ENCODE measurements around the gene SPATA16. TPM values are rescaled to one million over a fixed set of nuclear protein-coding genes. Genes with fewer than 3 reads are reported as not detected.
"Not testable (repeated sequence)": the region's sequence is repeated elsewhere in the genome, so short reads cannot be mapped to it uniquely, and the experiment has no call there.

The SPATA16 gene
- total RNA-seq, 1 experiment from 2014 or later = not detected

GRCh38 chr3:172919297-172919683 is 221.7 kb downstream of the SPATA16 start:
- in situ Hi-C loops (cut with HindIII; ENCODE audit: low pct_unique_long_range_greater_than_20kb, low sequenced_read_pairs) = no loop called here
- DNase-seq (ENCODE audit: low read depth, low spot score) = no peak

GRCh38 chr3:172918568-172919296 is 222.3 kb downstream of the SPATA16 start:
- in situ Hi-C loops (cut with HindIII; ENCODE audit: low pct_unique_long_range_greater_than_20kb, low sequenced_read_pairs) = no loop called here
- DNase-seq (ENCODE audit: low read depth, low spot score) = no peak

- in situ Hi-C loops (cut with HindIII; ENCODE audit: low pct_unique_long_range_greater_than_20kb, low sequenced_read_pairs) = no loop called here
- DNase-seq (ENCODE audit: low read depth, low spot score) = peak; percentile 94
These were observed 222.9 kb downstream of the SPATA16 start for GRCh38 chr3:172918165-172918564.

- in situ Hi-C loops (cut with HindIII; ENCODE audit: low pct_unique_long_range_greater_than_20kb, low sequenced_read_pairs) = no loop called here
- DNase-seq (ENCODE audit: low read depth, low spot score) = no peak
These were observed 225.0 kb downstream of the SPATA16 start for GRCh38 chr3:172915911-172916514.

- in situ Hi-C loops (cut with HindIII; ENCODE audit: low pct_unique_long_range_greater_than_20kb, low sequenced_read_pairs) = no loop called here
- DNase-seq (ENCODE audit: low read depth, low spot score) = no peak
These were observed 226.2 kb downstream of the SPATA16 start for GRCh38 chr3:172914854-172915253.

GRCh38 chr3:172913911-172914655 is 227.0 kb downstream of the SPATA16 start:
- no peak for DNase-seq (ENCODE audit: low read depth, low spot score)
- in situ Hi-C loops (cut with HindIII; ENCODE audit: low pct_unique_long_range_greater_than_20kb, low sequenced_read_pairs) = no loop called here

- no peak for DNase-seq (ENCODE audit: low read depth, low spot score)
- in situ Hi-C loops (cut with HindIII; ENCODE audit: low pct_unique_long_range_greater_than_20kb, low sequenced_read_pairs) = no loop called here
These were observed 229.9 kb downstream of the SPATA16 start for GRCh38 chr3:172911142-172911541.

- no peak for DNase-seq (ENCODE audit: low read depth, low spot score)
- in situ Hi-C loops (cut with HindIII; ENCODE audit: low pct_unique_long_range_greater_than_20kb, low sequenced_read_pairs) = no loop called here
These were observed 232.2 kb downstream of the SPATA16 start for GRCh38 chr3:172908771-172909270.

GRCh38 chr3:172905451-172905850 is 235.6 kb downstream of the SPATA16 start:
- in situ Hi-C loops (cut with HindIII; ENCODE audit: low pct_unique_long_range_greater_than_20kb, low sequenced_read_pairs) = no loop called here
- no peak for DNase-seq (ENCODE audit: low read depth, low spot score)

GRCh38 chr3:172904711-172905373 is 236.2 kb downstream of the SPATA16 start:
- in situ Hi-C loops (cut with HindIII; ENCODE audit: low pct_unique_long_range_greater_than_20kb, low sequenced_read_pairs) = no loop called here
- DNase-seq (ENCODE audit: low read depth, low spot score) = no peak

GRCh38 chr3:172903642-172904320 is 237.3 kb downstream of the SPATA16 start:
- no peak for DNase-seq (ENCODE audit: low read depth, low spot score)
- in situ Hi-C loops (cut with HindIII; ENCODE audit: low pct_unique_long_range_greater_than_20kb, low sequenced_read_pairs) = no loop called here

- no peak for DNase-seq (ENCODE audit: low read depth, low spot score)
- in situ Hi-C loops (cut with HindIII; ENCODE audit: low pct_unique_long_range_greater_than_20kb, low sequenced_read_pairs) = no loop called here
These were observed 248.9 kb downstream of the SPATA16 start for GRCh38 chr3:172892158-172892557.

GRCh38 chr3:172885704-172886103 is 255.3 kb downstream of the SPATA16 start:
- in situ Hi-C loops (cut with HindIII; ENCODE audit: low pct_unique_long_range_greater_than_20kb, low sequenced_read_pairs) = no loop called here
- peak; percentile 64 for DNase-seq (ENCODE audit: low read depth, low spot score)

GRCh38 chr3:172882563-172882962 is 258.5 kb downstream of the SPATA16 start:
- in situ Hi-C loops (cut with HindIII; ENCODE audit: low pct_unique_long_range_greater_than_20kb, low sequenced_read_pairs) = no loop called here
- DNase-seq (ENCODE audit: low read depth, low spot score) = no peak

- in situ Hi-C loops (cut with HindIII; ENCODE audit: low pct_unique_long_range_greater_than_20kb, low sequenced_read_pairs); DNase-seq (ENCODE audit: low read depth, low spot score): not testable (repeated sequence)
These were observed 261.7 kb downstream of the SPATA16 start for GRCh38 chr3:172879381-172879780.

- no peak for DNase-seq (ENCODE audit: low read depth, low spot score)
- in situ Hi-C loops (cut with HindIII; ENCODE audit: low pct_unique_long_range_greater_than_20kb, low sequenced_read_pairs) = no loop called here
These were observed 264.0 kb downstream of the SPATA16 start for GRCh38 chr3:172877011-172877410.

- in situ Hi-C loops (cut with HindIII; ENCODE audit: low pct_unique_long_range_greater_than_20kb, low sequenced_read_pairs) = no loop called here
- DNase-seq (ENCODE audit: low read depth, low spot score) = no peak
These were observed 264.7 kb downstream of the SPATA16 start for GRCh38 chr3:172876297-172876696.
